Astrocyte (in vitro differentiated cells and primary cell): ENCODE data around the gene GDAP1L1. TPM values are rescaled to one million over a fixed set of nuclear protein-coding genes. Genes with fewer than 3 reads are reported as not detected.

Source experiments
- DNase-seq: peaks from one replicate; pipeline ENCODE4 v3.0.0-alpha.2; 2010; ENCODE audit warnings: low read depth
- FAIRE-seq: peaks from 2 replicates; lab custom pipeline; 2011; peaks lifted over from hg19 to GRCh38; lab: Jason Lieb, UNC
- H2AFZ ChIP-seq: 2 replicates; pipeline ENCODE4 v1.6.0; 2012; ENCODE audit warnings: low read depth, low read length, inconsistent platforms
- H3K27ac ChIP-seq: 2 replicates; pipeline ENCODE4 v1.5.1; 2011; ENCODE audit warnings: low read depth, low read length, inconsistent platforms
- H3K27me3 ChIP-seq: 2 replicates; pipeline ENCODE4 v1.6.0; 2011; ENCODE audit warnings: low read length, inconsistent platforms; ENCODE audit not compliant: insufficient read depth
- H3K36me3 ChIP-seq: 2 replicates; pipeline ENCODE4 v1.5.1; 2011; ENCODE audit warnings: low read length, inconsistent platforms; ENCODE audit not compliant: insufficient read depth
- H3K4me1 ChIP-seq: 2 replicates; pipeline ENCODE4 v1.5.1; 2011; ENCODE audit warnings: low read length, inconsistent platforms; ENCODE audit not compliant: insufficient read depth
- H3K4me2 ChIP-seq: 2 replicates; pipeline ENCODE4 v1.6.0; 2012; ENCODE audit warnings: low read length, inconsistent platforms
- H3K4me3 ChIP-seq: 2 replicates; pipeline ENCODE4 v1.5.1; 2011; ENCODE audit warnings: low read depth, mild to moderate bottlenecking, low read length, inconsistent platforms; ENCODE audit not compliant: insufficient read depth
- H3K79me2 ChIP-seq: 2 replicates; pipeline ENCODE4 v1.6.0; 2012; ENCODE audit warnings: mild to moderate bottlenecking, low read length, inconsistent platforms; ENCODE audit not compliant: insufficient read depth
- H3K9ac ChIP-seq: 2 replicates; pipeline ENCODE4 v1.6.0; 2012; ENCODE audit warnings: mild to moderate bottlenecking, low read length, inconsistent platforms
- H3K9me3 ChIP-seq: 2 replicates; pipeline ENCODE4 v1.5.1; 2012; ENCODE audit warnings: low read depth, mild to moderate bottlenecking, low read length, inconsistent platforms; ENCODE audit not compliant: insufficient read depth
- H4K20me1 ChIP-seq: 2 replicates; pipeline ENCODE4 v1.6.0; 2012; ENCODE audit warnings: low read length, inconsistent platforms; ENCODE audit not compliant: insufficient read depth
- H3K27ac Mint-ChIP-seq: one replicate; pipeline ENCODE4 v1.8.0; 2021; ENCODE audit warnings: mild to moderate bottlenecking, mixed read lengths; ENCODE audit not compliant: unreplicated experiment
- H3K27me3 Mint-ChIP-seq: one replicate; pipeline ENCODE4 v1.8.0; 2021; ENCODE audit warnings: low read depth, mixed read lengths; ENCODE audit not compliant: unreplicated experiment
- H3K36me3 Mint-ChIP-seq: one replicate; pipeline ENCODE4 v1.8.0; 2021; ENCODE audit warnings: low read depth, mixed read lengths; ENCODE audit not compliant: unreplicated experiment
- H3K4me1 Mint-ChIP-seq: one replicate; pipeline ENCODE4 v1.8.0; 2021; ENCODE audit warnings: low read depth, mixed read lengths; ENCODE audit not compliant: unreplicated experiment
- H3K4me3 Mint-ChIP-seq: one replicate; pipeline ENCODE4 v1.8.0; 2021; ENCODE audit warnings: mild to moderate bottlenecking, moderate library complexity, mixed read lengths; ENCODE audit not compliant: unreplicated experiment
- H3K9me3 Mint-ChIP-seq: one replicate; pipeline ENCODE4 v1.8.0; 2021; ENCODE audit warnings: mild to moderate bottlenecking, mixed read lengths; ENCODE audit not compliant: unreplicated experiment
- EZH2 ChIP-seq: IDR thresholded peaks from 2 replicates; pipeline ENCODE4 v1.6.1; 2012; ENCODE audit warnings: mild to moderate bottlenecking, low read length, inconsistent platforms; ENCODE audit not compliant: insufficient read depth
- total RNA-seq: library from RNA; stranded (reverse); gene quantifications from 2 replicates; pipeline ENCODE4 v1.2.1, GENCODE V29; 2021
- TF ChIP-seq, protein P1 (sequence below): IDR thresholded peaks from 2 replicates; pipeline ENCODE4 v1.5.1; 2011; ENCODE audit warnings: low read depth, mild to moderate bottlenecking, inconsistent platforms, low read length, moderate library complexity; ENCODE audit not compliant: insufficient read depth

The GDAP1L1 gene
- total RNA-seq, 1 donor from 2014 or later = 0.64 TPM

- TF ChIP-seq, protein P1, sequence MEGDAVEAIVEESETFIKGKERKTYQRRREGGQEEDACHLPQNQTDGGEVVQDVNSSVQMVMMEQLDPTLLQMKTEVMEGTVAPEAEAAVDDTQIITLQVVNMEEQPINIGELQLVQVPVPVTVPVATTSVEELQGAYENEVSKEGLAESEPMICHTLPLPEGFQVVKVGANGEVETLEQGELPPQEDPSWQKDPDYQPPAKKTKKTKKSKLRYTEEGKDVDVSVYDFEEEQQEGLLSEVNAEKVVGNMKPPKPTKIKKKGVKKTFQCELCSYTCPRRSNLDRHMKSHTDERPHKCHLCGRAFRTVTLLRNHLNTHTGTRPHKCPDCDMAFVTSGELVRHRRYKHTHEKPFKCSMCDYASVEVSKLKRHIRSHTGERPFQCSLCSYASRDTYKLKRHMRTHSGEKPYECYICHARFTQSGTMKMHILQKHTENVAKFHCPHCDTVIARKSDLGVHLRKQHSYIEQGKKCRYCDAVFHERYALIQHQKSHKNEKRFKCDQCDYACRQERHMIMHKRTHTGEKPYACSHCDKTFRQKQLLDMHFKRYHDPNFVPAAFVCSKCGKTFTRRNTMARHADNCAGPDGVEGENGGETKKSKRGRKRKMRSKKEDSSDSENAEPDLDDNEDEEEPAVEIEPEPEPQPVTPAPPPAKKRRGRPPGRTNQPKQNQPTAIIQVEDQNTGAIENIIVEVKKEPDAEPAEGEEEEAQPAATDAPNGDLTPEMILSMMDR = no peak
- TF ChIP-seq EZH2 = no peak
- H3K36me3 ChIP-seq = peaks cover 14% of the 10 kb centered on the region
- H2AFZ ChIP-seq = no peak overlapping the region
- H4K20me1 ChIP-seq = peaks cover 32% of the 10 kb centered on the region
- H3K9ac ChIP-seq = no peak overlapping the region
- Mint-ChIP-seq H3K9me3 (no peaks in the 10 kb centered on the region), H3K4me1 (peaks cover 37% of the 10 kb centered on the region), H3K4me3 (no peak overlapping the region), H3K27me3 (no peaks in the 10 kb centered on the region), H3K36me3 (no peaks in the 10 kb centered on the region), H3K27ac (no peak overlapping the region)
- H3K79me2 ChIP-seq = peaks cover 74% of the 10 kb centered on the region
- no peak overlapping the region for H3K4me3 ChIP-seq
- no peak overlapping the region for H3K4me2 ChIP-seq
- H3K27me3 ChIP-seq = no peaks in the 10 kb centered on the region
- FAIRE-seq = no peak
- DNase-seq = no peak
- no peaks in the 10 kb centered on the region for H3K9me3 ChIP-seq
- H3K27ac ChIP-seq = no peak overlapping the region
- H3K4me1 ChIP-seq = peaks cover 33% of the 10 kb centered on the region
These were observed 39.9 kb upstream of the GDAP1L1 start for GRCh38 chr20:44207126-44207723.

DNA sequence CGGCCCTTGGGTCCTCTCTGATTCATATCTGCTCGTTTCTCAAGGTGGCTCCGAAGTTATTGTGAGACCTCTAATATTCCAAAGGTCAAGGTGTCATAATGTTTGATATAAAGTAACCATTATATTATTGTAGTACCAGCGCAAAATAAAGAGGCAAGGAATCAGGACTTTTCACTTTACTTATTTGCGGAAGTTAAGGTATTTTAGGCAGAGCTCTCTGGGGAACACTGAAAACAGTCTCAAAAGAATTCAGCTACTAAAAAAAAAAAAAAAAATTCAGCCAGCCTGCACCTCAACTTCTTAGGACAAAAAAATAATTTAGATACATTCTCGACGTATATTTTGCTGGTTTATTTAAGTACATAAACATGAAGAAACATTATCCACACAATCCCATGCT, 38.9 kb upstream of the GDAP1L1 start:
- FAIRE-seq (no peak), DNase-seq (no peak)
- H3K27me3 ChIP-seq = no peaks in the 10 kb centered on the region
- TF ChIP-seq, protein P1 = no peak
- TF ChIP-seq EZH2 = no peak
- H3K27ac ChIP-seq = no peak overlapping the region
- H3K36me3 ChIP-seq = peaks cover 6% of the 10 kb centered on the region
- peaks cover 32% of the 10 kb centered on the region for H4K20me1 ChIP-seq
- Mint-ChIP-seq H3K9me3 (no peaks in the 10 kb centered on the region), H3K27ac (peak overlapping the region; percentile 59), H3K4me1 (peaks cover 33% of the 10 kb centered on the region), H3K36me3 (no peaks in the 10 kb centered on the region), H3K4me3 (peak overlapping the region; percentile 91), H3K27me3 (no peaks in the 10 kb centered on the region)
- no peak overlapping the region for H3K4me3 ChIP-seq
- peaks cover 65% of the 10 kb centered on the region for H3K79me2 ChIP-seq
- no peaks in the 10 kb centered on the region for H3K9me3 ChIP-seq
- no peak overlapping the region for H3K9ac ChIP-seq
- H2AFZ ChIP-seq = no peak overlapping the region
- H3K4me1 ChIP-seq = peaks cover 33% of the 10 kb centered on the region
- H3K4me2 ChIP-seq = peak overlapping the region; percentile 86

GRCh38 chr20:44208770-44209169, 38.3 kb upstream of the GDAP1L1 start:
- no peak for TF ChIP-seq EZH2
- TF ChIP-seq, protein P1 = no peak
- peak overlapping the region; percentile 91 for H3K4me3 Mint-ChIP-seq
- H3K36me3 Mint-ChIP-seq = no peaks in the 10 kb centered on the region
- H3K27me3 Mint-ChIP-seq = no peaks in the 10 kb centered on the region
- peak; percentile 31 for DNase-seq
- Histone ChIP-seq H3K9ac (peak overlapping the region; percentile 97), H3K79me2 (peaks cover 59% of the 10 kb centered on the region), H3K4me1 (peaks cover 29% of the 10 kb centered on the region), H3K27ac (no peak overlapping the region), H3K9me3 (no peaks in the 10 kb centered on the region), H2AFZ (no peak overlapping the region), H4K20me1 (peaks cover 32% of the 10 kb centered on the region), H3K27me3 (no peaks in the 10 kb centered on the region), H3K4me2 (peak overlapping the region; percentile 86), H3K4me3 (peak overlapping the region; percentile 88), H3K36me3 (peaks cover 6% of the 10 kb centered on the region)
- H3K4me1 Mint-ChIP-seq = peaks cover 28% of the 10 kb centered on the region
- peak overlapping the region; percentile 88 for H3K27ac Mint-ChIP-seq
- FAIRE-seq = no peak
- H3K9me3 Mint-ChIP-seq = no peaks in the 10 kb centered on the region
